OCI-LY1 (cell line): ENCODE results near the gene MYO9A.

Experiments
- H2AFZ ChIP-seq: fragments of 200-600 bp; sonication (generic), shearing (Covaris generic); 2 replicates; pipeline ENCODE4 v1.6.0; 2014; ENCODE audit warnings: antibody characterized with exemption, mild to moderate bottlenecking, low read length
- H3F3A ChIP-seq: fragments of 200-600 bp; sonication (generic), shearing (Covaris generic); 2 replicates; pipeline ENCODE4 v1.6.0; 2014; ENCODE audit warnings: mild to moderate bottlenecking, antibody characterized with exemption, low read length, moderate library complexity; ENCODE audit not compliant: insufficient read depth
- H3K27ac ChIP-seq: fragments of 200-600 bp; sonication (generic); 2 replicates; pipeline ENCODE4 v1.5.1; 2014; ENCODE audit warnings: low read length, mixed run types, mild to moderate bottlenecking, low read depth; ENCODE audit not compliant: poor library complexity, severe bottlenecking
- H3K27me3 ChIP-seq: fragments of 200-600 bp; sonication (generic); 2 replicates; pipeline ENCODE4 v1.6.0; 2014; ENCODE audit warnings: antibody characterized with exemption, mild to moderate bottlenecking, low read length, moderate library complexity; ENCODE audit not compliant: insufficient read depth
- H3K36me3 ChIP-seq: fragments of 200-600 bp; sonication (generic); 2 replicates; pipeline ENCODE4 v1.6.1; 2014; ENCODE audit warnings: mild to moderate bottlenecking, antibody characterized with exemption, low read length, moderate library complexity, mixed read lengths; ENCODE audit not compliant: insufficient read depth
- H3K4me1 ChIP-seq: fragments of 200-600 bp; sonication (generic); 2 replicates; pipeline ENCODE4 v1.5.1; 2014; ENCODE audit warnings: mild to moderate bottlenecking, low read length, moderate library complexity; ENCODE audit not compliant: insufficient read depth, severe bottlenecking
- H3K4me2 ChIP-seq: fragments of 200-600 bp; sonication (generic), shearing (Covaris generic); 2 replicates; pipeline ENCODE4 v1.6.1; 2014; ENCODE audit warnings: low read length
- H3K4me3 ChIP-seq: fragments of 200-600 bp; sonication (generic); 2 replicates; pipeline ENCODE4 v1.5.1; 2014; ENCODE audit warnings: low read length, low read depth, mild to moderate bottlenecking, mixed read lengths; ENCODE audit not compliant: poor library complexity, severe bottlenecking
- H3K79me2 ChIP-seq: fragments of 200-600 bp; shearing (Covaris generic); 2 replicates; pipeline ENCODE4 v1.6.1; 2016; ENCODE audit warnings: mixed run types, low read length, mixed read lengths; ENCODE audit not compliant: insufficient read depth
- H3K9ac ChIP-seq: fragments of 200-600 bp; sonication (generic), shearing (Covaris generic); 2 replicates; pipeline ENCODE4 v1.6.1; 2014; ENCODE audit warnings: mild to moderate bottlenecking, low read length, mixed read lengths
- H3K9me2 ChIP-seq: fragments of 200-600 bp; sonication (generic), shearing (Covaris generic); 2 replicates; pipeline ENCODE4 v1.6.1; 2014; ENCODE audit warnings: low read depth, mild to moderate bottlenecking, low read length, mixed read lengths
- H3K9me3 ChIP-seq: fragments of 200-600 bp; shearing (Covaris generic); 2 replicates; pipeline ENCODE4 v1.6.1; 2014; ENCODE audit warnings: low read length, mixed read lengths
- H4K20me1 ChIP-seq: fragments of 200-600 bp; sonication (generic), shearing (Covaris generic); 2 replicates; pipeline ENCODE4 v1.6.0; 2016; ENCODE audit warnings: mild to moderate bottlenecking, low read length; ENCODE audit not compliant: insufficient read depth
- EZH2 ChIP-seq: fragments of 200-600 bp; sonication (generic), shearing (Covaris generic); IDR thresholded peaks from 2 replicates; pipeline ENCODE4 v1.8.0; 2017; ENCODE audit warnings: borderline replicate concordance, mixed run types, mild to moderate bottlenecking, antibody characterized with exemption, low read length, moderate library complexity, mixed read lengths
- TF ChIP-seq, protein P1 (sequence below): fragments of 200-600 bp; sonication (generic), shearing (Covaris generic); IDR thresholded peaks from 2 replicates; pipeline ENCODE4 v1.5.1; 2017; ENCODE audit warnings: mild to moderate bottlenecking, antibody characterized with exemption, low read length, moderate library complexity, mixed read lengths

MYO9A gene

DNA sequence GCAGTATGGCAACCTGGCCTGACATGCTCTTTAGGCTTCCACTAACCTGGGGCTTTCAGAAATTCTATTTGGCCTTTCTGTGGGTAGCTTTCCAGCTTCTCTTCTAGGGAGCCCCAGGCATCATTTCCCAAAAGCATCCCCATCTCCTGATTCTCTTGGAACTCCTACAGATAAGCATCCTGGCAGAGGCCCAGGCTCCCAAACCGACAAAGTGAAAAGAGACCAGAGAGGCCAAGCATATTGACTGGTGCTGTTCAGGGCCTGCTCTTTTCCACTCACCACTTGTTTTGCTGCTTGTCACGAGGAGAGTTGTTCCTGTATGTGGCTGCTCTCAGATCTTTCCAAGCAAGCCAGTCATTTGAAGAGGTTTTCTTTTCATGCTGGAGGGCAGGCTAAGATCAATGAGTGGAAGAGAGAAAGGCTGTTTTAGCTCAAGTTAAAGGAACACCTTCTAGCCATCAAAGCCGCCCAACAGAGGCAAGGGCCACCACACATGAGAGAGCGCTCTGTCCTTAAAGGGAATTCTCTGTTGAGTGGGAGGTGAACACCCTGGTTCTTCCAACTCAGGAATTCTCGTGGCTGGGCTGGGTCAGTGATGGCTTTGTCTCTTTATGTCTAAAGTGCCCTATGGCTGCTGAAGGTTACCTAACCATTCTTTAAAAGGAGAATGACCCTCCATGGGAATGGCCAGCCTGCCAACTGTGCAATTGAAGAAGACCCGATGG lies 338.7 kb downstream of the MYO9A start:
- Histone ChIP-seq H3K79me2 (no peaks in the 10 kb centered on the region), H3K27ac (no peak overlapping the region), H3K9ac (no peak overlapping the region), H3F3A (no peaks in the 10 kb centered on the region), H3K4me2 (no peak overlapping the region), H4K20me1 (no peaks in the 10 kb centered on the region), H3K4me1 (no peaks in the 10 kb centered on the region), H3K36me3 (no peaks in the 10 kb centered on the region), H2AFZ (no peak overlapping the region), H3K27me3 (0 out of 2 replicates have a peak, but pooled peaks cover 6% of the 10 kb centered on the region), H3K9me2 (no peaks in the 10 kb centered on the region), H3K9me3 (no peaks in the 10 kb centered on the region), H3K4me3 (no peak overlapping the region)
- TF ChIP-seq EZH2, result no peak
- TF ChIP-seq, protein P1, sequence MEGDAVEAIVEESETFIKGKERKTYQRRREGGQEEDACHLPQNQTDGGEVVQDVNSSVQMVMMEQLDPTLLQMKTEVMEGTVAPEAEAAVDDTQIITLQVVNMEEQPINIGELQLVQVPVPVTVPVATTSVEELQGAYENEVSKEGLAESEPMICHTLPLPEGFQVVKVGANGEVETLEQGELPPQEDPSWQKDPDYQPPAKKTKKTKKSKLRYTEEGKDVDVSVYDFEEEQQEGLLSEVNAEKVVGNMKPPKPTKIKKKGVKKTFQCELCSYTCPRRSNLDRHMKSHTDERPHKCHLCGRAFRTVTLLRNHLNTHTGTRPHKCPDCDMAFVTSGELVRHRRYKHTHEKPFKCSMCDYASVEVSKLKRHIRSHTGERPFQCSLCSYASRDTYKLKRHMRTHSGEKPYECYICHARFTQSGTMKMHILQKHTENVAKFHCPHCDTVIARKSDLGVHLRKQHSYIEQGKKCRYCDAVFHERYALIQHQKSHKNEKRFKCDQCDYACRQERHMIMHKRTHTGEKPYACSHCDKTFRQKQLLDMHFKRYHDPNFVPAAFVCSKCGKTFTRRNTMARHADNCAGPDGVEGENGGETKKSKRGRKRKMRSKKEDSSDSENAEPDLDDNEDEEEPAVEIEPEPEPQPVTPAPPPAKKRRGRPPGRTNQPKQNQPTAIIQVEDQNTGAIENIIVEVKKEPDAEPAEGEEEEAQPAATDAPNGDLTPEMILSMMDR, result no peak

DNA sequence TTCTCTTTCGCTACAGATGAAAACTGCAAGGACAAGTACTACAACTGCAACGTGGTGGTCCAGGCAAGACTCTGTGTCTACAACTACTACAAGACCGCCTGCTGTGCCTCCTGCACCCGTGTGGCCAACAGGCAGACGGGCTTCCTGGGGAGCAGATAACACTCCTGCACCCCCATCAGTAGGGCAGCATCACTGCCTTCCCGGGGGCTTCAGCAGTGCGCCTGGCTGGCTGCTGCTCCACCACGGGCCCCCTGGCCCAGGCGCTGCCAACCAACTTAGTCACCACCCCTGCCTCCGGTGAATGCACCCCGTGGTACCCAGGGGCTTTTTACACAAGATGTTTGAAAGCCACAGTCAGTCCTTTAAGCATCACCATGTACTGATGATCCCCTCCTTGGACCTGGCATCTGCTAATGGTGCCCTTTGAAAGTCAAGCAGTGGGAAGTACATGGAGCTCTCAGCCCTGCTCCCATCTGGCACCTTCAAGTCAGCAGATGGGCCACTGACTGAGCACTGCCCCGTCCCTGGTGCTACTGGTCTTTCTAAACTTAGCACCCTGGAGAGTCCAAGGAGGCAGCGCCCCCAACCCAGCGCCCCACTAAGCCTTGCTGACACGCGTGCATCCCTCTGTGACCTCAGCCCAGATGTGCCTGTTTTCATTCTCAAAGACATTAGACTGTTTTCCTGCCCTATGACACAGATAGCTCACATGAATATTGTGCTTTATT lies 340.6 kb downstream of the MYO9A start:
- Histone ChIP-seq H3K4me3 (no peak overlapping the region), H3K27ac (no peak overlapping the region), H3K9me3 (no peaks in the 10 kb centered on the region), H3K4me2 (no peak overlapping the region), H3K27me3 (0 out of 2 replicates have a peak, but pooled peaks cover 6% of the 10 kb centered on the region), H3K36me3 (no peaks in the 10 kb centered on the region), H4K20me1 (no peaks in the 10 kb centered on the region), H3K9ac (no peak overlapping the region), H3K9me2 (no peaks in the 10 kb centered on the region), H3K4me1 (no peaks in the 10 kb centered on the region), H2AFZ (no peak overlapping the region), H3F3A (no peaks in the 10 kb centered on the region), H3K79me2 (no peaks in the 10 kb centered on the region)
- TF ChIP-seq EZH2, result no peak
- TF ChIP-seq, protein P1, result no peak

DNA sequence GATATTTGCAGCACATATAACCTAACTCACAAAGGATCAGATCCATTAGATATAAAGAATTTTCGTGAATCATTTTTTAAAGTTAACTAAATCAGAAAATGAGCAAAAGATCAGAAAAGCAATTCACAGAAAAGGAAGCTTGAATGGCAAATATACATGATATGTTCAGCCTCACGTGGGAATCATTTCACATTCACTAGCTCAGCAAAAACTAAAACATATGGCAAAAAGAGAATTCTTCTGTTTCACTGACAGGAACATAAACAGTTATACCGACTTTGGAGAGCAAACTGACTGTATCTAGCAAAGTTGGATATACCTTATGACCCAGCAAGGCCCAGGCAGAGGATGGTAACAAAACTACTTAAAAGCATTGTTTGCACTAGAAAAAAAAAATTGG lies 341.6 kb downstream of the MYO9A start:
- Histone ChIP-seq H3K27me3 (0 out of 2 replicates have a peak, but pooled peaks cover 4% of the 10 kb centered on the region), H3K4me1 (no peaks in the 10 kb centered on the region)

More for the DNA sequence above, 341.6 kb downstream of the MYO9A start:
- Histone ChIP-seq H4K20me1 (no peaks in the 10 kb centered on the region), H3K36me3 (no peaks in the 10 kb centered on the region), H3K4me3 (no peak overlapping the region), H2AFZ (no peak overlapping the region), H3F3A (no peaks in the 10 kb centered on the region), H3K9me3 (no peaks in the 10 kb centered on the region), H3K9me2 (no peaks in the 10 kb centered on the region), H3K9ac (no peak overlapping the region), H3K4me2 (no peak overlapping the region), H3K79me2 (no peaks in the 10 kb centered on the region), H3K27ac (no peak overlapping the region)
- TF ChIP-seq EZH2, result no peak
- TF ChIP-seq, protein P1, result no peak
